GM18502 (cell line): ENCODE data around the gene GALNT18.

Source experiments
- ATAC-seq: cut with Tn5 transposase; IDR thresholded peaks from one replicate; pipeline ENCODE4 v1.9.1; 2021; ENCODE audit warnings: mild to moderate bottlenecking; ENCODE audit not compliant: unreplicated experiment, poor library complexity

Gene GALNT18

GRCh38 chr11:11505190-11505589 lies 116.6 kb downstream of the GALNT18 start:
- no peak for ATAC-seq

- no peak for ATAC-seq
Observed at GRCh38 chr11:11504071-11504470, 117.7 kb downstream of the GALNT18 start.

GRCh38 chr11:11502263-11502861 lies 119.4 kb downstream of the GALNT18 start:
- no peak for ATAC-seq

GRCh38 chr11:11501546-11502262 lies 120.1 kb downstream of the GALNT18 start:
- ATAC-seq = no peak

GRCh38 chr11:11500744-11501487 lies 120.9 kb downstream of the GALNT18 start:
- ATAC-seq = no peak

GRCh38 chr11:11499300-11499699 lies 122.5 kb downstream of the GALNT18 start:
- ATAC-seq = no peak

- no peak for ATAC-seq
Observed at GRCh38 chr11:11498195-11498594, 123.6 kb downstream of the GALNT18 start.

GRCh38 chr11:11496879-11497278 lies 124.9 kb downstream of the GALNT18 start:
- ATAC-seq = no peak

GRCh38 chr11:11494348-11494747 lies 127.5 kb downstream of the GALNT18 start:
- no peak for ATAC-seq

GRCh38 chr11:11493698-11494097 lies 128.1 kb downstream of the GALNT18 start:
- no peak for ATAC-seq

- no peak for ATAC-seq
Observed at GRCh38 chr11:11491589-11491988, 130.2 kb downstream of the GALNT18 start.

- ATAC-seq = no peak
Observed at GRCh38 chr11:11491014-11491413, 130.8 kb downstream of the GALNT18 start.

- no peak for ATAC-seq
Observed at GRCh38 chr11:11486423-11486822, 135.4 kb downstream of the GALNT18 start.

GRCh38 chr11:11486002-11486401 lies 135.8 kb downstream of the GALNT18 start:
- ATAC-seq = no peak

- no peak for ATAC-seq
Observed at GRCh38 chr11:11483627-11484026, 138.2 kb downstream of the GALNT18 start.

GRCh38 chr11:11482730-11483129 lies 139.1 kb downstream of the GALNT18 start:
- no peak for ATAC-seq

GRCh38 chr11:11481371-11481770 lies 140.4 kb downstream of the GALNT18 start:
- no peak for ATAC-seq

- ATAC-seq = no peak
Observed at GRCh38 chr11:11480971-11481370, 140.8 kb downstream of the GALNT18 start.

GRCh38 chr11:11478687-11479086 lies 143.1 kb downstream of the GALNT18 start:
- no peak for ATAC-seq

- ATAC-seq = no peak
Observed at GRCh38 chr11:11477695-11478420, 143.9 kb downstream of the GALNT18 start.
